Spleen (tissue), 11 donors: ENCODE data around the gene OR8K5. TPM values are rescaled to one million over a fixed set of nuclear protein-coding genes. Genes with fewer than 3 reads are reported as not detected.

Experiments used
- DNase-seq: peaks from one replicate; pipeline ENCODE4 v3.0.0-alpha.2; 2020
- H3K27ac ChIP-seq, 8 donors: fragments of 200-600 bp; sonication (generic) in 7 of 8; 1 replicate in 4 of 8; 2 replicates in 4 of 8; pipeline versions ENCODE4 v1.5.0 to v1.8.0; 2016 to 2021; ENCODE audit warnings: inconsistent platforms in 4 of 8, mild to moderate bottlenecking in 4 of 8, moderate library complexity in 1 of 8
- H3K27me3 ChIP-seq, 7 donors: fragments of 200-600 bp; sonication (generic) in 6 of 7; replicated peaks in 1 of 7; 1 replicate in 4 of 7; 2 replicates in 3 of 7; pipeline versions ENCODE4 v1.5.0 to v1.8.0; 2016 to 2021; ENCODE audit warnings: inconsistent platforms in 3 of 7, mild to moderate bottlenecking in 1 of 7
- H3K36me3 ChIP-seq, 6 donors: fragments of 200-600 bp; sonication (generic) in 5 of 6; 1 replicate in 4 of 6; 2 replicates in 2 of 6; pipeline versions ENCODE4 v1.5.0 to v1.8.0; 2016 to 2021; ENCODE audit warnings: inconsistent platforms in 2 of 6
- H3K4me1 ChIP-seq, 6 donors: fragments of 200-600 bp; sonication (generic) in 5 of 6; 1 replicate in 3 of 6; 2 replicates in 3 of 6; pipeline versions ENCODE4 v1.5.0 to v1.8.0; 2016 to 2021; ENCODE audit warnings: inconsistent platforms in 3 of 6
- H3K4me3 ChIP-seq, 8 donors: fragments of 200-600 bp; sonication (generic) in 7 of 8; 1 replicate in 4 of 8; 2 replicates in 4 of 8; pipeline versions ENCODE4 v1.5.0 to v1.8.0; 2016 to 2021; ENCODE audit warnings: inconsistent platforms in 4 of 8, mild to moderate bottlenecking in 4 of 8, moderate library complexity in 2 of 8
- H3K9me3 ChIP-seq, 8 donors: fragments of 200-600 bp; sonication (generic) in 7 of 8; 1 replicate in 4 of 8; 2 replicates in 4 of 8; pipeline versions ENCODE4 v1.5.0 to v1.8.0; 2016 to 2021; ENCODE audit warnings: inconsistent platforms in 4 of 8
- POLR2A ChIP-seq, 3 donors: fragments of 450-650 bp; IDR thresholded peaks; one replicate each; pipeline ENCODE4 v1.5.1; 2017; ENCODE audit warnings: antibody characterized with exemption in 3 of 3, mild to moderate bottlenecking in 1 of 3
- POLR2AphosphoS5 ChIP-seq, 3 donors: sonication (generic); formaldehyde crosslinking; IDR thresholded peaks; one replicate each; pipeline ENCODE4 v1.5.1; 2017; ENCODE audit warnings: antibody characterized with exemption in 3 of 3
- WGBS, 5 donors: extraction: QIAGEN DNeasy Blood & Tissue Kit in 3 of 5; methylation state at CpG; one replicate each; pipeline versions ENCODE4 v1.1.5 to v1.1.7; 2013 to 2018; 5-methylcytosine and 5-hydroxymethylcytosine counted together
- intact Hi-C: fragments of 100-400 bp; cut with DNase I; formaldehyde crosslinking; loops from one replicate; pipeline ENCODE4 v1.15.0; 2023; ENCODE audit warnings: low total_unique reads
- polyA plus RNA-seq, 3 donors: library from polyadenylated mRNA; stranded (reverse); fragments of 200-250 nt; gene quantifications; one replicate each; pipeline ENCODE4 v1.2.1, GENCODE V29; 2013
- total RNA-seq, 7 donors: library from RNA; depleted of rRNA in 3 of 7; stranded (reverse); fragments of >200 nt in 3 of 7; fragmentation: NEBNext Ultra II Directional in 4 of 7; extraction: Animal tissue kit (Norgen Biotek cat#: 25700) in 4 of 7; gene quantifications; one replicate each; pipeline versions ENCODE4 v1.1.0 to v1.2.1, GENCODE V29; 2016 to 2021
- TF ChIP-seq, protein P1 (sequence below), 11 experiments: fragments of 200-600 bp in 7 of 11; fragments of 450-650 bp in 4 of 11; sonication (generic) in 4 of 11; IDR thresholded peaks in 8 of 11; conservative IDR thresholded peaks in 3 of 11; 1 replicate in 7 of 11; 2 replicates in 4 of 11; pipeline versions ENCODE4 v1.4.0 to v1.8.0; 2016 to 2021; ENCODE audit warnings: antibody characterized with exemption in 11 of 11, inconsistent platforms in 4 of 11, mild to moderate bottlenecking in 1 of 11
- donor health status: healthy with polysubstance abuse.
- donor health status: DM: no; HTN: no; CAD: no; lungs with moderate emphysema.
- donor health status: DM: no; HTN: no; CAD: no.
- donor health status: Bipolar disorder and iron deficiency.
- donor health status: healthy.
- donor health status: DM: no; HTN: no; CAD: no.
- donor health status: DM: yes; HTN: yes; CAD: no.

The OR8K5 gene
- total and polyA plus RNA-seq, 10 donors = not detected

- intact Hi-C loops = no loop called here
- WGBS, 5 donors = 73 to 94% (median 79%) methylated on average over 6 of the region's 6 CpGs
- Histone ChIP-seq H3K4me1 (no peaks in the 10 kb centered on the region), H3K36me3 (no peaks in the 10 kb centered on the region), H3K9me3 (peaks cover 0 to 28% (median 8%) of the 10 kb centered on the region in 8 donors), H3K27ac (no peak within 1 kb of the TSS), H3K27me3 (no peaks in the 10 kb centered on the region), H3K4me3 (no peak within 1 kb of the TSS)
- TF ChIP-seq, protein P1, sequence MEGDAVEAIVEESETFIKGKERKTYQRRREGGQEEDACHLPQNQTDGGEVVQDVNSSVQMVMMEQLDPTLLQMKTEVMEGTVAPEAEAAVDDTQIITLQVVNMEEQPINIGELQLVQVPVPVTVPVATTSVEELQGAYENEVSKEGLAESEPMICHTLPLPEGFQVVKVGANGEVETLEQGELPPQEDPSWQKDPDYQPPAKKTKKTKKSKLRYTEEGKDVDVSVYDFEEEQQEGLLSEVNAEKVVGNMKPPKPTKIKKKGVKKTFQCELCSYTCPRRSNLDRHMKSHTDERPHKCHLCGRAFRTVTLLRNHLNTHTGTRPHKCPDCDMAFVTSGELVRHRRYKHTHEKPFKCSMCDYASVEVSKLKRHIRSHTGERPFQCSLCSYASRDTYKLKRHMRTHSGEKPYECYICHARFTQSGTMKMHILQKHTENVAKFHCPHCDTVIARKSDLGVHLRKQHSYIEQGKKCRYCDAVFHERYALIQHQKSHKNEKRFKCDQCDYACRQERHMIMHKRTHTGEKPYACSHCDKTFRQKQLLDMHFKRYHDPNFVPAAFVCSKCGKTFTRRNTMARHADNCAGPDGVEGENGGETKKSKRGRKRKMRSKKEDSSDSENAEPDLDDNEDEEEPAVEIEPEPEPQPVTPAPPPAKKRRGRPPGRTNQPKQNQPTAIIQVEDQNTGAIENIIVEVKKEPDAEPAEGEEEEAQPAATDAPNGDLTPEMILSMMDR (IDR thresholded peaks at IDR 0.05 in 8 of 11, conservative IDR thresholded peaks at IDR 0.05 in 3 of 11) = no peak
- no peak for TF ChIP-seq POLR2A (IDR thresholded peaks at IDR 0.05)
- TF ChIP-seq POLR2AphosphoS5 (IDR thresholded peaks at IDR 0.05) = no peak
- DNase-seq = no peak
Observed at GRCh38 chr11:56122073-56122472, 38.0 kb downstream of the OR8K5 start, which contains the start of gene OR8H3. Gene OR8H3, plus strand, starts transcription at chr11:56122373. Its CDS starts 0 bp downstream, at chr11:56122373.

Other genes starting within 250 kb of the OR8K5 start
- not detected for gene OR5W2, start 245.7 kb downstream of the OR8K5 start, total RNA-seq
- gene OR5W2, start 245.7 kb downstream of the OR8K5 start, polyA plus RNA-seq = not detected
- gene OR5I1, start 223.9 kb downstream of the OR8K5 start, total RNA-seq = not detected
- gene OR5I1, start 223.9 kb downstream of the OR8K5 start, polyA plus RNA-seq = not detected
- not detected for gene OR10AG1, start 190.4 kb downstream of the OR8K5 start, total RNA-seq
- gene OR10AG1, start 190.4 kb downstream of the OR8K5 start, polyA plus RNA-seq = not detected
- not detected for gene OR5F1, start 165.7 kb downstream of the OR8K5 start, total RNA-seq
- gene OR5F1, start 165.7 kb downstream of the OR8K5 start, polyA plus RNA-seq = not detected
- gene OR5AS1, start 132.7 kb downstream of the OR8K5 start, total RNA-seq = not detected
- not detected for gene OR5AS1, start 132.7 kb downstream of the OR8K5 start, polyA plus RNA-seq
- not detected for gene OR8I2, start 67.0 kb downstream of the OR8K5 start, total RNA-seq
- gene OR8I2, start 67.0 kb downstream of the OR8K5 start, polyA plus RNA-seq = not detected
- gene OR8H2, start 56.6 kb downstream of the OR8K5 start, total RNA-seq = not detected
- under 1 TPM in 1 of 3 donors, not detected in 2; 0.10 TPM for gene OR8H2, start 56.6 kb downstream of the OR8K5 start, polyA plus RNA-seq
- gene OR8H3, start 37.9 kb downstream of the OR8K5 start, total RNA-seq = not detected
- not detected for gene OR8H3, start 37.9 kb downstream of the OR8K5 start, polyA plus RNA-seq
- gene OR8J3, start 20.1 kb downstream of the OR8K5 start, total RNA-seq = not detected
- not detected for gene OR8J3, start 20.1 kb downstream of the OR8K5 start, polyA plus RNA-seq
- gene OR5J2, start 16.3 kb upstream of the OR8K5 start, total RNA-seq = not detected
- not detected for gene OR5J2, start 16.3 kb upstream of the OR8K5 start, polyA plus RNA-seq
- not detected for gene OR5T2, start 73.9 kb upstream of the OR8K5 start, total RNA-seq
- gene OR5T2, start 73.9 kb upstream of the OR8K5 start, polyA plus RNA-seq = not detected
- not detected for gene OR5T3, start 91.9 kb upstream of the OR8K5 start, total RNA-seq
- gene OR5T3, start 91.9 kb upstream of the OR8K5 start, polyA plus RNA-seq = not detected
- not detected for gene OR5T1, start 113.8 kb upstream of the OR8K5 start, total RNA-seq
- not detected for gene OR5T1, start 113.8 kb upstream of the OR8K5 start, polyA plus RNA-seq
- gene OR8H1, start 131.9 kb upstream of the OR8K5 start, total RNA-seq = not detected
- gene OR8H1, start 131.9 kb upstream of the OR8K5 start, polyA plus RNA-seq = not detected
- not detected for gene OR8K3, start 154.8 kb upstream of the OR8K5 start, total RNA-seq
- gene OR8K3, start 154.8 kb upstream of the OR8K5 start, polyA plus RNA-seq = not detected
- gene OR8K1, start 185.7 kb upstream of the OR8K5 start, total RNA-seq = not detected
- not detected for gene OR8K1, start 185.7 kb upstream of the OR8K5 start, polyA plus RNA-seq
- gene OR8J1, start 194.0 kb upstream of the OR8K5 start, total RNA-seq = not detected
- gene OR8J1, start 194.0 kb upstream of the OR8K5 start, polyA plus RNA-seq = not detected
- not detected for gene OR8U1, start 215.3 kb upstream of the OR8K5 start, total RNA-seq
- gene OR8U1, start 215.3 kb upstream of the OR8K5 start, polyA plus RNA-seq = not detected